ENCODE measurements around the gene VAV1.

- TF ChIP-seq, protein P1, sequence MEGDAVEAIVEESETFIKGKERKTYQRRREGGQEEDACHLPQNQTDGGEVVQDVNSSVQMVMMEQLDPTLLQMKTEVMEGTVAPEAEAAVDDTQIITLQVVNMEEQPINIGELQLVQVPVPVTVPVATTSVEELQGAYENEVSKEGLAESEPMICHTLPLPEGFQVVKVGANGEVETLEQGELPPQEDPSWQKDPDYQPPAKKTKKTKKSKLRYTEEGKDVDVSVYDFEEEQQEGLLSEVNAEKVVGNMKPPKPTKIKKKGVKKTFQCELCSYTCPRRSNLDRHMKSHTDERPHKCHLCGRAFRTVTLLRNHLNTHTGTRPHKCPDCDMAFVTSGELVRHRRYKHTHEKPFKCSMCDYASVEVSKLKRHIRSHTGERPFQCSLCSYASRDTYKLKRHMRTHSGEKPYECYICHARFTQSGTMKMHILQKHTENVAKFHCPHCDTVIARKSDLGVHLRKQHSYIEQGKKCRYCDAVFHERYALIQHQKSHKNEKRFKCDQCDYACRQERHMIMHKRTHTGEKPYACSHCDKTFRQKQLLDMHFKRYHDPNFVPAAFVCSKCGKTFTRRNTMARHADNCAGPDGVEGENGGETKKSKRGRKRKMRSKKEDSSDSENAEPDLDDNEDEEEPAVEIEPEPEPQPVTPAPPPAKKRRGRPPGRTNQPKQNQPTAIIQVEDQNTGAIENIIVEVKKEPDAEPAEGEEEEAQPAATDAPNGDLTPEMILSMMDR (IDR thresholded peaks at IDR 0.05), result peak in 3 of 6 experiments; percentile 10 to 47 (median 13)
- TF ChIP-seq POLR2A (IDR thresholded peaks at IDR 0.05), result no peak
These were observed 89.3 kb downstream of the VAV1 start for GRCh38 chr19:6861683-6862286.

All from esophagus squamous epithelium (tissue), 4 donors.